Astrocyte (in vitro differentiated cells and primary cell): ENCODE data around the gene JHY.

ENCODE experiments used
- EZH2 ChIP-seq: IDR thresholded peaks from 2 replicates; pipeline ENCODE4 v1.6.1; 2012; ENCODE audit warnings: mild to moderate bottlenecking, low read length, inconsistent platforms; ENCODE audit not compliant: insufficient read depth
- TF ChIP-seq, protein P1 (sequence below): IDR thresholded peaks from 2 replicates; pipeline ENCODE4 v1.5.1; 2011; ENCODE audit warnings: low read depth, mild to moderate bottlenecking, inconsistent platforms, low read length, moderate library complexity; ENCODE audit not compliant: insufficient read depth

DNA sequence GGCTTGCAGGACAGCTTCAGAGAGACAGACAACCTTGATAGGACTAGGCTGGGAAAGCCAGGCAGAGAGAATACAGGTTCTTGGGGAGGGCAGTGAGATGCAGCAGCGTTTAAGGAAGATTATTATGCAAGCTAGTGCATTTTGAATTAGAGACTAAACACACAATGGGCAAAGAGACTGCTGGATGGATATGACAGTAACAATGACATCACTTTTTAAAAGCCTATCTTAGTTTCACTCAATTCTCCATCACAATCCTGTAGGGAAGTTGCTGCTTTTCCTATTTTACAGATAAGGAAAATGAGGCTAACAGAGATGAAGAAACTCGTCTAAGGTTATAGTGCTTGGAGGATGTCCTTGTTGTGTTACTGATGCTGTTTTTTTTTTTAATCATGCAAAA, 5.6 kb downstream of the JHY start:
- TF ChIP-seq, protein P1, sequence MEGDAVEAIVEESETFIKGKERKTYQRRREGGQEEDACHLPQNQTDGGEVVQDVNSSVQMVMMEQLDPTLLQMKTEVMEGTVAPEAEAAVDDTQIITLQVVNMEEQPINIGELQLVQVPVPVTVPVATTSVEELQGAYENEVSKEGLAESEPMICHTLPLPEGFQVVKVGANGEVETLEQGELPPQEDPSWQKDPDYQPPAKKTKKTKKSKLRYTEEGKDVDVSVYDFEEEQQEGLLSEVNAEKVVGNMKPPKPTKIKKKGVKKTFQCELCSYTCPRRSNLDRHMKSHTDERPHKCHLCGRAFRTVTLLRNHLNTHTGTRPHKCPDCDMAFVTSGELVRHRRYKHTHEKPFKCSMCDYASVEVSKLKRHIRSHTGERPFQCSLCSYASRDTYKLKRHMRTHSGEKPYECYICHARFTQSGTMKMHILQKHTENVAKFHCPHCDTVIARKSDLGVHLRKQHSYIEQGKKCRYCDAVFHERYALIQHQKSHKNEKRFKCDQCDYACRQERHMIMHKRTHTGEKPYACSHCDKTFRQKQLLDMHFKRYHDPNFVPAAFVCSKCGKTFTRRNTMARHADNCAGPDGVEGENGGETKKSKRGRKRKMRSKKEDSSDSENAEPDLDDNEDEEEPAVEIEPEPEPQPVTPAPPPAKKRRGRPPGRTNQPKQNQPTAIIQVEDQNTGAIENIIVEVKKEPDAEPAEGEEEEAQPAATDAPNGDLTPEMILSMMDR = no peak
- no peak for TF ChIP-seq EZH2
